ENCODE results near the gene RASA3.

- no peak for TF ChIP-seq GATA2 (IDR thresholded peaks at IDR 0.05; ENCODE audit: low read depth, low read length)
- TF ChIP-seq GATA3 (IDR thresholded peaks at IDR 0.05; ENCODE audit: low read depth, low read length), result no peak
Measured at GRCh38 chr13:114031631-114032030, 100.8 kb downstream of the RASA3 start.
